Stomach (tissue), 9 donors: ENCODE results near the gene DTX3. TPM values are rescaled to one million over a fixed set of nuclear protein-coding genes. Genes with fewer than 3 reads are reported as not detected.
"Not testable (repeated sequence)": the region's sequence is repeated elsewhere in the genome, so short reads cannot be mapped to it uniquely, and the experiment has no call there.

ENCODE experiments used
- DNase-seq, 2 donors: peaks; one replicate each; pipeline versions ENCODE4 v3.0.0 to v3.0.0-alpha.2; 2013 to 2019
- H3K27ac ChIP-seq, 5 donors: fragments of 200-600 bp in 4 of 5; sonication (generic) in 4 of 5; one replicate each; pipeline ENCODE4 v1.5.1; 2013 to 2019; ENCODE audit warnings: mild to moderate bottlenecking in 1 of 5, moderate library complexity in 1 of 5
- H3K27me3 ChIP-seq, 3 donors: fragments of 200-600 bp; sonication (generic); one replicate each; pipeline ENCODE4 v1.5.1; 2017 to 2019; ENCODE audit warnings: mixed run types in 1 of 3
- H3K36me3 ChIP-seq, 4 donors: fragments of 200-600 bp; sonication (generic); 1 replicate in 3 of 4; 2 replicates in 1 of 4; pipeline ENCODE4 v1.5.1; 2016 to 2019
- H3K4me1 ChIP-seq, 4 donors: fragments of 200-600 bp; sonication (generic); one replicate each; pipeline ENCODE4 v1.5.1; 2016 to 2019
- H3K4me3 ChIP-seq, 4 donors: fragments of 200-600 bp; sonication (generic) in 3 of 4; one replicate each; pipeline ENCODE4 v1.5.1; 2016 to 2019; ENCODE audit warnings: mild to moderate bottlenecking in 1 of 4
- H3K9me3 ChIP-seq, 4 donors: fragments of 200-600 bp; sonication (generic); one replicate each; pipeline ENCODE4 v1.5.1; 2016 to 2019
- EP300 ChIP-seq: sonication (generic); formaldehyde crosslinking; IDR thresholded peaks from one replicate; pipeline ENCODE4 v1.6.1; 2017; ENCODE audit warnings: antibody characterized with exemption
- POLR2A ChIP-seq, 4 donors: fragments of 450-650 bp; IDR thresholded peaks; one replicate each; pipeline ENCODE4 v1.6.1; 2016; ENCODE audit warnings: antibody characterized with exemption in 4 of 4, control low read depth in 2 of 4, mild to moderate bottlenecking in 1 of 4, moderate library complexity in 1 of 4
- POLR2AphosphoS5 ChIP-seq, 3 donors: sonication (generic); formaldehyde crosslinking; IDR thresholded peaks; one replicate each; pipeline ENCODE4 v1.6.1; 2016; ENCODE audit warnings: antibody characterized with exemption in 3 of 3
- WGBS, 5 donors: extraction: QIAGEN DNeasy Blood & Tissue Kit in 3 of 5; methylation state at CpG; one replicate each; pipeline versions ENCODE4 v1.1.5 to v1.1.7; 2013 to 2018; 5-methylcytosine and 5-hydroxymethylcytosine counted together
- intact Hi-C: fragments of 100-400 bp; cut with DNase I; formaldehyde crosslinking; loops from one replicate; pipeline ENCODE4 v1.15.1; 2023; ENCODE audit warnings: low total_unique reads
- polyA plus RNA-seq, 3 donors: library from polyadenylated mRNA; stranded (reverse); fragments of 200-250 nt; gene quantifications; one replicate each; pipeline ENCODE4 v1.2.3, GENCODE V29; 2013
- total RNA-seq, 5 donors: library from RNA; depleted of rRNA; stranded (reverse); fragments of >200 nt; gene quantifications; one replicate each; pipeline versions ENCODE4 v1.1.0 to v1.2.3, GENCODE V29; 2014 to 2016
- TF ChIP-seq, protein P1 (sequence below), 7 experiments: fragments of 450-650 bp in 4 of 7; fragments of 200-600 bp in 3 of 7; sonication (generic) in 3 of 7; IDR thresholded peaks; one replicate each; pipeline ENCODE4 v1.5.1; 2016 to 2019; ENCODE audit warnings: antibody characterized with exemption in 7 of 7, control low read depth in 2 of 7, mild to moderate bottlenecking in 1 of 7
- donor health status: healthy with polysubstance abuse.
- donor health status: Bipolar disorder and iron deficiency.
- donor health status: healthy.

Gene DTX3
- total and polyA plus RNA-seq, 8 donors: 5.2 to 49.6 (median 15.9) TPM

DNA sequence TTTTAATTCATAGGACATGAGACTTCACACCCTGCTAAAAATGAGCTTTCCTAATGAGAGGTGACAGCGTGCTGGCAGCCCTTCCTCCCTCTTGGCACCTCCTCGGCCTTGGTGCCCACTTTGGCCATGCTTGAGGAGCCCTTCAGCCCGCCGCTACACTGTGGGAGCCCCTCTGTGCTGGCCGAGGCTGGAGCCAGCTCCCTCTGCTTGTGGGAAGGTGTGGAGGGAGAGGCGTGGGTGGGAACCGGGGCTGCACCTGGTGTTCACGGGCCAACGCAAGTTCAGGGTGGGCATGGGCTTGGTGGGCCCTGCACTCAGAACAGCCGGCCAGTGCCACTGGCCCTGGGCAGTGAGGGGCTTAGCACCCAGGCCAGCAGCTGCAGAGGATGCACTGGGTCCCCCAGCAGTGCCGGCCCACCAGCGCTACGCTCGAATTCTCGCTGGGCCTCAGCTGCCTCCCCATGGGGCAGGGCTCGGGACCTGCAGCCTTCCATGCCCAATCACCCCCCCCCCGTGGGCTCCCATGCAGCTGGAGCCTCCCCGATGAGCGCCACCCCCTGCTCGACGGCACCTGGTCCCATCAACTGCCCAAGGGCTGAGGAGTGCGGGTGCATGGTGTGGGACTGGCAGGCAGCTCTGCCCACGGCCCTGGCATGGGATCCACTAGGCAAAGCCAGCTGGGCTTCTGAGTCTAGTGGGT is 51.1 kb downstream of the DTX3 start:
- Histone ChIP-seq H3K27me3 (no peaks in the 10 kb centered on the region), H3K4me3 (no peak overlapping the region), H3K36me3 (no peaks in the 10 kb centered on the region), H3K27ac (no peak overlapping the region), H3K4me1 (no peaks in the 10 kb centered on the region), H3K9me3 (no peaks in the 10 kb centered on the region)
- DNase-seq: no peak
- TF ChIP-seq, protein P1, sequence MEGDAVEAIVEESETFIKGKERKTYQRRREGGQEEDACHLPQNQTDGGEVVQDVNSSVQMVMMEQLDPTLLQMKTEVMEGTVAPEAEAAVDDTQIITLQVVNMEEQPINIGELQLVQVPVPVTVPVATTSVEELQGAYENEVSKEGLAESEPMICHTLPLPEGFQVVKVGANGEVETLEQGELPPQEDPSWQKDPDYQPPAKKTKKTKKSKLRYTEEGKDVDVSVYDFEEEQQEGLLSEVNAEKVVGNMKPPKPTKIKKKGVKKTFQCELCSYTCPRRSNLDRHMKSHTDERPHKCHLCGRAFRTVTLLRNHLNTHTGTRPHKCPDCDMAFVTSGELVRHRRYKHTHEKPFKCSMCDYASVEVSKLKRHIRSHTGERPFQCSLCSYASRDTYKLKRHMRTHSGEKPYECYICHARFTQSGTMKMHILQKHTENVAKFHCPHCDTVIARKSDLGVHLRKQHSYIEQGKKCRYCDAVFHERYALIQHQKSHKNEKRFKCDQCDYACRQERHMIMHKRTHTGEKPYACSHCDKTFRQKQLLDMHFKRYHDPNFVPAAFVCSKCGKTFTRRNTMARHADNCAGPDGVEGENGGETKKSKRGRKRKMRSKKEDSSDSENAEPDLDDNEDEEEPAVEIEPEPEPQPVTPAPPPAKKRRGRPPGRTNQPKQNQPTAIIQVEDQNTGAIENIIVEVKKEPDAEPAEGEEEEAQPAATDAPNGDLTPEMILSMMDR (IDR thresholded peaks at IDR 0.05): no peak
- no peak for TF ChIP-seq EP300
- no peak for TF ChIP-seq POLR2AphosphoS5 (IDR thresholded peaks at IDR 0.05)
- WGBS, 5 donors: 72 to 84% (median 83%) methylated on average over 11 to 23 of the region's 23 CpGs
- intact Hi-C loops: no loop called here

DNA sequence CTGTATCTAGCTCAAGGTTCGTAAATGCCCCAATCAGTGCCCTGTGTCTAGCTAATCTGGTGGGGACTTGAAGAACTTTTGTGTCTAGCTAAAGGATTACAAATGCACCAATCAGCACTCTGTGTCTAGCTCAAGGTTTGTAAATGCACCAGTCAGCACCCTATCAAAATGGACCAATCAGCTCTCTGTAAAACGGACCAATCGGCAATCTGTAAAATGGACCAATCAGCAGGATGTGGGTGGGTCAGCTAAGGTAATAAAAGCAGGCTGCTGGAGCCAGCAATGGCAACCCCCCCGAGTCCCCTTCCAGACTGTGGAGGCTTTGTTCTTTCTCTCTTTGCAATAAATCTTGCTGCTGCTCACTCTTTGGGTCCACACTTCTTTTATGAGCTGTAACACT is 51.8 kb downstream of the DTX3 start:
- H3K27ac ChIP-seq, H3K4me3 ChIP-seq, H3K9me3 ChIP-seq, H3K4me1 ChIP-seq, H3K36me3 ChIP-seq, H3K27me3 ChIP-seq, DNase-seq, intact Hi-C loops: not testable (repeated sequence)
- 81 to 88% (median 85%) methylated on average over 4 of the region's 4 CpGs for WGBS, 5 donors

- Histone ChIP-seq H3K27ac (no peak overlapping the region), H3K36me3 (no peaks in the 10 kb centered on the region), H3K4me3 (no peak overlapping the region), H3K4me1 (no peaks in the 10 kb centered on the region), H3K9me3 (no peaks in the 10 kb centered on the region), H3K27me3 (no peaks in the 10 kb centered on the region)
- intact Hi-C loops: no loop called here
- TF ChIP-seq POLR2AphosphoS5 (IDR thresholded peaks at IDR 0.05) (no peak), EP300 (no peak), POLR2A (IDR thresholded peaks at IDR 0.05) (no peak)
- TF ChIP-seq, protein P1 (IDR thresholded peaks at IDR 0.05): no peak
- 25 to 52% (median 42%) methylated on average over 3 of the region's 3 CpGs for WGBS, 5 donors
- DNase-seq: peak; percentile 9 to 55
These were observed 53.1 kb downstream of the DTX3 start for GRCh38 chr12:57657744-57658143.

DNA sequence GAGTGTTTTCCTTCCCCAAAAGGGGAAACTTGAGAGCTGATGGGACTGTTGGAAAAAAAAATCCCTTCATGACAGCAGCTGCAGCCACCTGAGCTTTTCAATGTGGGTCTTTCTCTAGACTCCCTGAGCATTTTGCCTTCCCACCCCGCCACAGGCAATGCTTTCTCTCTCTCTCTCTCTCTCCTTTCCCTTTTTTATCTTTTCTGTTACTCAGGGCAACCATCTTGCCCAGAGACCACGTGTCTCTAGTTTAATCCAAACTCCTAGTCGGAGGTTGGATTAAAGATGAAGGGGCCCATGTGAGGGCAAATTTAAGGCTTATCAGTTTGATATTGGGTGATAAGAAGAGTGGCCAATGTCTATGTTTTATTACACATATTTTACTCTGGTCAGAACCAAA is 54.3 kb downstream of the DTX3 start:
- no peak overlapping the region for H3K4me3 ChIP-seq
- H3K27ac ChIP-seq: no peak overlapping the region
- H3K27me3 ChIP-seq: no peaks in the 10 kb centered on the region
- DNase-seq: no peak
- WGBS, 5 donors: 23 to 52% (median 42%) methylated on average over 3 of the region's 3 CpGs
- TF ChIP-seq EP300 (no peak), POLR2A (IDR thresholded peaks at IDR 0.05) (no peak), POLR2AphosphoS5 (IDR thresholded peaks at IDR 0.05) (no peak)
- TF ChIP-seq, protein P1 (IDR thresholded peaks at IDR 0.05): no peak
- H3K9me3 ChIP-seq: no peaks in the 10 kb centered on the region
- H3K4me1 ChIP-seq: no peaks in the 10 kb centered on the region
- no peaks in the 10 kb centered on the region for H3K36me3 ChIP-seq
- intact Hi-C loops: no loop called here

Other genes starting within 250 kb of the DTX3 start
- 10 to 100 TPM; 22.8 to 64.3 (median 30.5) TPM for gene R3HDM2, start 173.8 kb upstream of the DTX3 start, total RNA-seq
- gene R3HDM2, start 173.8 kb upstream of the DTX3 start, polyA plus RNA-seq: 10 to 100 TPM; 12.4 to 18.6 (median 13.9) TPM
- under 1 TPM in 1 of 5 donors, not detected in 4; 0.37 TPM for gene INHBC, start 170.0 kb upstream of the DTX3 start, total RNA-seq
- not detected for gene INHBC, start 170.0 kb upstream of the DTX3 start, polyA plus RNA-seq
- gene INHBE, start 149.5 kb upstream of the DTX3 start, total RNA-seq: not detected
- gene INHBE, start 149.5 kb upstream of the DTX3 start, polyA plus RNA-seq: not detected
- 1 to 10 TPM in 1 of 5 donors, under 1 TPM in 4; 0.14 to 4.0 (median 0.58) TPM for gene GLI1, start 145.0 kb upstream of the DTX3 start, total RNA-seq
- 1 to 10 TPM in 2 of 3 donors, under 1 TPM in 1; 0.53 to 2.7 (median 1.7) TPM for gene GLI1, start 145.0 kb upstream of the DTX3 start, polyA plus RNA-seq
- 10 to 100 TPM in 1 of 5 donors, 1 to 10 TPM in 3, not detected in 1; 2.3 to 28.1 (median 5.8) TPM for gene ARHGAP9, start 125.0 kb upstream of the DTX3 start, total RNA-seq
- 10 to 100 TPM in 1 of 3 donors, 1 to 10 TPM in 2; 5.8 to 11.1 (median 7.5) TPM for gene ARHGAP9, start 125.0 kb upstream of the DTX3 start, polyA plus RNA-seq
- 1,000 to 10,000 TPM in 1 of 5 donors, 100 to 1,000 TPM in 1, 10 to 100 TPM in 3; 37.3 to 1,821 (median 71.6) TPM for gene MARS1, start 116.8 kb upstream of the DTX3 start, total RNA-seq
- 10 to 100 TPM; 35.1 to 91.2 (median 51.8) TPM for gene MARS1, start 116.8 kb upstream of the DTX3 start, polyA plus RNA-seq
- gene DDIT3, start 84.3 kb upstream of the DTX3 start, total RNA-seq: 100 to 1,000 TPM in 1 of 5 donors, 10 to 100 TPM in 3, 1 to 10 TPM in 1; 7.5 to 159 (median 36.2) TPM
- gene DDIT3, start 84.3 kb upstream of the DTX3 start, polyA plus RNA-seq: 10 to 100 TPM; 49.7 to 83.4 (median 68.7) TPM
- gene MBD6, start 82.0 kb upstream of the DTX3 start, total RNA-seq: 100 to 1,000 TPM in 1 of 5 donors, 10 to 100 TPM in 3, 1 to 10 TPM in 1; 4.8 to 129 (median 32.2) TPM
- gene MBD6, start 82.0 kb upstream of the DTX3 start, polyA plus RNA-seq: 10 to 100 TPM; 23.2 to 30.9 (median 28.7) TPM
- 100 to 1,000 TPM in 3 of 5 donors, 10 to 100 TPM in 2; 28.6 to 177 (median 102) TPM for gene DCTN2, start 57.6 kb upstream of the DTX3 start, total RNA-seq
- 100 to 1,000 TPM in 2 of 3 donors, 10 to 100 TPM in 1; 90.0 to 168 (median 110) TPM for gene DCTN2, start 57.6 kb upstream of the DTX3 start, polyA plus RNA-seq
- gene KIF5A, start 54.8 kb upstream of the DTX3 start, total RNA-seq: 1 to 10 TPM in 4 of 5 donors, not detected in 1; 1.3 to 2.3 (median 1.6) TPM
- gene KIF5A, start 54.8 kb upstream of the DTX3 start, polyA plus RNA-seq: under 1 TPM; 0.19 to 0.40 (median 0.31) TPM
- gene PIP4K2C, start 13.6 kb upstream of the DTX3 start, total RNA-seq: 100 to 1,000 TPM in 1 of 5 donors, 10 to 100 TPM in 4; 15.9 to 116 (median 46.1) TPM
- gene PIP4K2C, start 13.6 kb upstream of the DTX3 start, polyA plus RNA-seq: 10 to 100 TPM; 14.1 to 39.7 (median 20.1) TPM
- 100 to 1,000 TPM in 1 of 5 donors, 10 to 100 TPM in 4; 18.7 to 220 (median 31.8) TPM for gene ARHGEF25, start 6.6 kb downstream of the DTX3 start, total RNA-seq
- 10 to 100 TPM; 22.5 to 48.4 (median 24.8) TPM for gene ARHGEF25, start 6.6 kb downstream of the DTX3 start, polyA plus RNA-seq
- gene B4GALNT1, start 28.4 kb downstream of the DTX3 start, total RNA-seq: 1 to 10 TPM in 1 of 5 donors, not detected in 4; 1.1 TPM
- gene B4GALNT1, start 28.4 kb downstream of the DTX3 start, polyA plus RNA-seq: under 1 TPM; 0.31 to 0.75 (median 0.60) TPM
- gene OS9, start 89.3 kb downstream of the DTX3 start, total RNA-seq: 100 to 1,000 TPM; 135 to 408 (median 192) TPM
- 100 to 1,000 TPM in 2 of 3 donors, 10 to 100 TPM in 1; 85.8 to 171 (median 137) TPM for gene OS9, start 89.3 kb downstream of the DTX3 start, polyA plus RNA-seq
- gene AGAP2, start 133.9 kb downstream of the DTX3 start, total RNA-seq: 1 to 10 TPM in 2 of 5 donors, under 1 TPM in 2, not detected in 1; under 0.01 to 5.7 (median 1.5) TPM
- under 1 TPM; 0.53 to 0.68 (median 0.61) TPM for gene AGAP2, start 133.9 kb downstream of the DTX3 start, polyA plus RNA-seq
- 10 to 100 TPM; 10.1 to 46.8 (median 20.4) TPM for gene TSPAN31, start 140.2 kb downstream of the DTX3 start, total RNA-seq
- 10 to 100 TPM; 14.7 to 27.5 (median 18.4) TPM for gene TSPAN31, start 140.2 kb downstream of the DTX3 start, polyA plus RNA-seq
- gene CDK4, start 147.5 kb downstream of the DTX3 start, total RNA-seq: 100 to 1,000 TPM in 2 of 5 donors, 10 to 100 TPM in 3; 26.3 to 113 (median 39.1) TPM
- 10 to 100 TPM; 43.7 to 70.7 (median 57.3) TPM for gene CDK4, start 147.5 kb downstream of the DTX3 start, polyA plus RNA-seq
- 10 to 100 TPM in 1 of 5 donors, 1 to 10 TPM in 4; 1.0 to 14.7 (median 8.7) TPM for gene MARCHF9, start 150.3 kb downstream of the DTX3 start, total RNA-seq
- 10 to 100 TPM in 2 of 3 donors, 1 to 10 TPM in 1; 7.0 to 16.0 (median 14.7) TPM for gene MARCHF9, start 150.3 kb downstream of the DTX3 start, polyA plus RNA-seq
- gene CYP27B1, start 162.3 kb downstream of the DTX3 start, total RNA-seq: 1 to 10 TPM in 4 of 5 donors, not detected in 1; 1.0 to 3.1 (median 1.8) TPM
- gene CYP27B1, start 162.3 kb downstream of the DTX3 start, polyA plus RNA-seq: 1 to 10 TPM in 1 of 3 donors, under 1 TPM in 2; 0.56 to 1.4 (median 0.73) TPM
- gene METTL1, start 167.3 kb downstream of the DTX3 start, total RNA-seq: 10 to 100 TPM in 3 of 5 donors, 1 to 10 TPM in 2; 4.4 to 37.9 (median 13.2) TPM
- 10 to 100 TPM; 13.7 to 24.7 (median 20.2) TPM for gene METTL1, start 167.3 kb downstream of the DTX3 start, polyA plus RNA-seq
- gene EEF1AKMT3, start 167.8 kb downstream of the DTX3 start, total RNA-seq: 10 to 100 TPM in 4 of 5 donors, 1 to 10 TPM in 1; 4.0 to 61.4 (median 16.4) TPM
- 1 to 10 TPM; 3.3 to 5.2 (median 3.5) TPM for gene EEF1AKMT3, start 167.8 kb downstream of the DTX3 start, polyA plus RNA-seq
- 10 to 100 TPM in 2 of 5 donors, 1 to 10 TPM in 3; 2.3 to 13.8 (median 8.0) TPM for gene TSFM, start 178.0 kb downstream of the DTX3 start, total RNA-seq
- gene TSFM, start 178.0 kb downstream of the DTX3 start, polyA plus RNA-seq: 10 to 100 TPM; 32.0 to 39.3 (median 37.0) TPM
- gene AVIL, start 213.9 kb downstream of the DTX3 start, total RNA-seq: 1 to 10 TPM in 4 of 5 donors, under 1 TPM in 1; 0.45 to 5.8 (median 4.1) TPM
- gene AVIL, start 213.9 kb downstream of the DTX3 start, polyA plus RNA-seq: 1 to 10 TPM; 1.5 to 5.9 (median 2.3) TPM
- 100 to 1,000 TPM in 2 of 5 donors, 10 to 100 TPM in 3; 64.6 to 152 (median 82.4) TPM for gene CTDSP2, start 241.9 kb downstream of the DTX3 start, total RNA-seq
- gene CTDSP2, start 241.9 kb downstream of the DTX3 start, polyA plus RNA-seq: 10 to 100 TPM; 28.4 to 67.4 (median 65.4) TPM